Measurements from ENCODE around the gene ASB13.

- TF ChIP-seq, protein P1, sequence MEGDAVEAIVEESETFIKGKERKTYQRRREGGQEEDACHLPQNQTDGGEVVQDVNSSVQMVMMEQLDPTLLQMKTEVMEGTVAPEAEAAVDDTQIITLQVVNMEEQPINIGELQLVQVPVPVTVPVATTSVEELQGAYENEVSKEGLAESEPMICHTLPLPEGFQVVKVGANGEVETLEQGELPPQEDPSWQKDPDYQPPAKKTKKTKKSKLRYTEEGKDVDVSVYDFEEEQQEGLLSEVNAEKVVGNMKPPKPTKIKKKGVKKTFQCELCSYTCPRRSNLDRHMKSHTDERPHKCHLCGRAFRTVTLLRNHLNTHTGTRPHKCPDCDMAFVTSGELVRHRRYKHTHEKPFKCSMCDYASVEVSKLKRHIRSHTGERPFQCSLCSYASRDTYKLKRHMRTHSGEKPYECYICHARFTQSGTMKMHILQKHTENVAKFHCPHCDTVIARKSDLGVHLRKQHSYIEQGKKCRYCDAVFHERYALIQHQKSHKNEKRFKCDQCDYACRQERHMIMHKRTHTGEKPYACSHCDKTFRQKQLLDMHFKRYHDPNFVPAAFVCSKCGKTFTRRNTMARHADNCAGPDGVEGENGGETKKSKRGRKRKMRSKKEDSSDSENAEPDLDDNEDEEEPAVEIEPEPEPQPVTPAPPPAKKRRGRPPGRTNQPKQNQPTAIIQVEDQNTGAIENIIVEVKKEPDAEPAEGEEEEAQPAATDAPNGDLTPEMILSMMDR (IDR thresholded peaks at IDR 0.05): no peak
- TF ChIP-seq POLR2A (IDR thresholded peaks at IDR 0.05): no peak
Observed at GRCh38 chr10:5628451-5629302, 37.7 kb downstream of the ASB13 start.

Measured in sigmoid colon (tissue), 3 donors.